Testis (tissue), 2 donors: ENCODE data around the gene CFAP91.

Source experiments
- POLR2A ChIP-seq: fragments of 450-650 bp; IDR thresholded peaks from one replicate; pipeline ENCODE4 v1.6.1; 2017; ENCODE audit warnings: antibody characterized with exemption, mild to moderate bottlenecking, moderate library complexity
- TF ChIP-seq, protein P1 (sequence below), 3 experiments: fragments of 450-650 bp in 2 of 3; fragments of 200-600 bp in 1 of 3; sonication (generic) in 1 of 3; IDR thresholded peaks; one replicate each; pipeline ENCODE4 v1.5.1; 2016 to 2019; ENCODE audit warnings: antibody characterized with exemption in 3 of 3, mild to moderate bottlenecking in 2 of 3, moderate library complexity in 1 of 3

GRCh38 chr3:119663885-119664284 is 38.9 kb upstream of the CFAP91 start:
- TF ChIP-seq, protein P1, sequence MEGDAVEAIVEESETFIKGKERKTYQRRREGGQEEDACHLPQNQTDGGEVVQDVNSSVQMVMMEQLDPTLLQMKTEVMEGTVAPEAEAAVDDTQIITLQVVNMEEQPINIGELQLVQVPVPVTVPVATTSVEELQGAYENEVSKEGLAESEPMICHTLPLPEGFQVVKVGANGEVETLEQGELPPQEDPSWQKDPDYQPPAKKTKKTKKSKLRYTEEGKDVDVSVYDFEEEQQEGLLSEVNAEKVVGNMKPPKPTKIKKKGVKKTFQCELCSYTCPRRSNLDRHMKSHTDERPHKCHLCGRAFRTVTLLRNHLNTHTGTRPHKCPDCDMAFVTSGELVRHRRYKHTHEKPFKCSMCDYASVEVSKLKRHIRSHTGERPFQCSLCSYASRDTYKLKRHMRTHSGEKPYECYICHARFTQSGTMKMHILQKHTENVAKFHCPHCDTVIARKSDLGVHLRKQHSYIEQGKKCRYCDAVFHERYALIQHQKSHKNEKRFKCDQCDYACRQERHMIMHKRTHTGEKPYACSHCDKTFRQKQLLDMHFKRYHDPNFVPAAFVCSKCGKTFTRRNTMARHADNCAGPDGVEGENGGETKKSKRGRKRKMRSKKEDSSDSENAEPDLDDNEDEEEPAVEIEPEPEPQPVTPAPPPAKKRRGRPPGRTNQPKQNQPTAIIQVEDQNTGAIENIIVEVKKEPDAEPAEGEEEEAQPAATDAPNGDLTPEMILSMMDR (IDR thresholded peaks at IDR 0.05): no peak
- TF ChIP-seq POLR2A: no peak
